Peyer's patch (tissue), 4 donors: Measurements from ENCODE around the gene NTRK2.

Source experiments
- POLR2A ChIP-seq, 2 donors: fragments of 450-650 bp; IDR thresholded peaks; one replicate each; pipeline ENCODE4 v1.5.1; 2017; ENCODE audit warnings: antibody characterized with exemption in 2 of 2, mild to moderate bottlenecking in 2 of 2, moderate library complexity in 2 of 2
- TF ChIP-seq, protein P1 (sequence below), 6 experiments: fragments of 450-650 bp in 4 of 6; fragments of 200-600 bp in 2 of 6; sonication (generic) in 1 of 6; IDR thresholded peaks; one replicate each; pipeline ENCODE4 v1.5.1; 2017 to 2019; ENCODE audit warnings: antibody characterized with exemption in 6 of 6, mild to moderate bottlenecking in 3 of 6, moderate library complexity in 1 of 6

DNA sequence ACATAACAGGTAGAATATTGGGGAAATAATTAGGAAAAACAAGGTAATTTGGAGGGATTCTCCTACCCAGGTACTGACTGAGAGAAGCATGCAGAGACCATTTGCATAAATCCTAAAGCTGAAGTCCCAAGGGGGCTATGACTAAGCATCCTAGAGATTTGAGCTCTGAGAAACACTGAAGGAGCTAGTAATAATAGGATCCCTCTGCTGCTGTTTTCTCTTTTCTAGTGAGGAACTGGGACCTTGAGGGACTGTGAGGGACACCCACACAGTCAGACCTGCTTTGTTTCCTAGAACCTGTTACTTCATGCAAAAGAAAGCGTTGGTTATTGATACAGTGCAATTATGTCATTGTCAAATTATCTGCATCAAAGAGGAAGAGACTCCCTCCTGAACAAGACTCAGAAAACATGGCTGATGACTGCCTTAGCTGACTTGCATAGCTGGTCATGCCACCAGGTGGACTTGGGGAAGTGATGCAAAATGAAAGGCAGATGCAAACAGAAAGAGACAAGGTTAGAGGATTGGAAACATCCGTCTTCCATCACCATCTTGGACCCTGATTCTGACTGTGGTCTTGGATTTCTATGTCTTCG lies 335.4 kb downstream of the NTRK2 start:
- TF ChIP-seq, protein P1, sequence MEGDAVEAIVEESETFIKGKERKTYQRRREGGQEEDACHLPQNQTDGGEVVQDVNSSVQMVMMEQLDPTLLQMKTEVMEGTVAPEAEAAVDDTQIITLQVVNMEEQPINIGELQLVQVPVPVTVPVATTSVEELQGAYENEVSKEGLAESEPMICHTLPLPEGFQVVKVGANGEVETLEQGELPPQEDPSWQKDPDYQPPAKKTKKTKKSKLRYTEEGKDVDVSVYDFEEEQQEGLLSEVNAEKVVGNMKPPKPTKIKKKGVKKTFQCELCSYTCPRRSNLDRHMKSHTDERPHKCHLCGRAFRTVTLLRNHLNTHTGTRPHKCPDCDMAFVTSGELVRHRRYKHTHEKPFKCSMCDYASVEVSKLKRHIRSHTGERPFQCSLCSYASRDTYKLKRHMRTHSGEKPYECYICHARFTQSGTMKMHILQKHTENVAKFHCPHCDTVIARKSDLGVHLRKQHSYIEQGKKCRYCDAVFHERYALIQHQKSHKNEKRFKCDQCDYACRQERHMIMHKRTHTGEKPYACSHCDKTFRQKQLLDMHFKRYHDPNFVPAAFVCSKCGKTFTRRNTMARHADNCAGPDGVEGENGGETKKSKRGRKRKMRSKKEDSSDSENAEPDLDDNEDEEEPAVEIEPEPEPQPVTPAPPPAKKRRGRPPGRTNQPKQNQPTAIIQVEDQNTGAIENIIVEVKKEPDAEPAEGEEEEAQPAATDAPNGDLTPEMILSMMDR (IDR thresholded peaks at IDR 0.05) = no peak
- no peak for TF ChIP-seq POLR2A (IDR thresholded peaks at IDR 0.05)
